HG03135 (cell line): ENCODE results near the gene PEPD.
A peak's percentile ranks its signal among the peaks of the same experiment; 100 is the strongest.

Experiments used
- ATAC-seq: cut with Tn5 transposase; IDR thresholded peaks from one replicate; pipeline ENCODE4 v1.9.1; 2021; ENCODE audit warnings: mild to moderate bottlenecking, moderate library complexity; ENCODE audit not compliant: unreplicated experiment

Gene PEPD

GRCh38 chr19:33374236-33374714 lies 147.3 kb downstream of the PEPD start:
- no peak for ATAC-seq

GRCh38 chr19:33373453-33374235 lies 147.9 kb downstream of the PEPD start, which contains the start of gene CEBPG:
TSS of gene CEBPG (plus strand) at chr19:33373709. CDS start at chr19:33379240, 5,531 bp downstream.
- ATAC-seq, result peak; percentile 88

- ATAC-seq, result no peak
Observed at GRCh38 chr19:33370783-33371182, 150.8 kb downstream of the PEPD start.

GRCh38 chr19:33368074-33368864 lies 153.3 kb downstream of the PEPD start:
- no peak for ATAC-seq

GRCh38 chr19:33366897-33367296 lies 154.7 kb downstream of the PEPD start:
- no peak for ATAC-seq

GRCh38 chr19:33366127-33366526 lies 155.5 kb downstream of the PEPD start:
- no peak for ATAC-seq

GRCh38 chr19:33365691-33366090 lies 155.9 kb downstream of the PEPD start:
- no peak for ATAC-seq

GRCh38 chr19:33363476-33363875 lies 158.1 kb downstream of the PEPD start:
- ATAC-seq, result no peak

GRCh38 chr19:33362508-33363228 lies 158.9 kb downstream of the PEPD start:
- no peak for ATAC-seq

- ATAC-seq, result no peak
Observed at GRCh38 chr19:33359581-33359980, 162.0 kb downstream of the PEPD start.

GRCh38 chr19:33358408-33358807 lies 163.2 kb downstream of the PEPD start:
- no peak for ATAC-seq

- no peak for ATAC-seq
Observed at GRCh38 chr19:33357556-33357955, 164.0 kb downstream of the PEPD start.

GRCh38 chr19:33355535-33355934 lies 166.1 kb downstream of the PEPD start:
- no peak for ATAC-seq

- no peak for ATAC-seq
Observed at GRCh38 chr19:33350538-33351309, 170.9 kb downstream of the PEPD start.

- ATAC-seq, result no peak
Observed at GRCh38 chr19:33349319-33350289, 172.0 kb downstream of the PEPD start.

- ATAC-seq, result no peak
Observed at GRCh38 chr19:33348301-33349010, 173.1 kb downstream of the PEPD start.

GRCh38 chr19:33347300-33347699 lies 174.3 kb downstream of the PEPD start:
- ATAC-seq, result no peak

GRCh38 chr19:33346665-33347064 lies 174.9 kb downstream of the PEPD start:
- ATAC-seq, result no peak

- ATAC-seq, result no peak
Observed at GRCh38 chr19:33345163-33345562, 176.4 kb downstream of the PEPD start.
